HK-2 (cell line): ENCODE measurements around the gene TMOD1.

Experiments
- DNase-seq: peaks from one replicate; pipeline ENCODE4 v3.0.0-alpha.2; 2018; ENCODE audit not compliant: unreplicated experiment

Gene TMOD1

GRCh38 chr9:97547098-97547829, 45.8 kb downstream of the TMOD1 start:
- DNase-seq = no peak

DNA sequence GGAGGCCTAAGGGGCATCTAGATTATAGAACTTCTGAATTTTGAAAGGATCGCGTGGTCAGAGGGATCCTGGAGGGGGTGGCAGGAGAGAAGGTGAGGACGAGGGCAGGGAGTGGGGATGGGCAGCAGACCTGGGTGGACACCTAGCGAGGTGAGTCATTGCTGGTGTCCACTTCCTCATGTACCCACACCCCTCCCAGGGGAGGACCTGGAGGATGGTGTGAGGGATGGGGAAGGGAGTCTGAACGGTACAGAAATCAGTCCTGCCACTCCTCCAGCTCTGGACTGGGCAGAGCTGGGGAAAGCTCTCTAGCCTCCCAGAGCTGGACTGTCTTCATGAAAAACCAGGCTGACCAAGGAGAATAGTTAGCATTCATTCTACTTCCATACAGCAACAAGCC, 46.9 kb downstream of the TMOD1 start:
- no peak for DNase-seq

DNA sequence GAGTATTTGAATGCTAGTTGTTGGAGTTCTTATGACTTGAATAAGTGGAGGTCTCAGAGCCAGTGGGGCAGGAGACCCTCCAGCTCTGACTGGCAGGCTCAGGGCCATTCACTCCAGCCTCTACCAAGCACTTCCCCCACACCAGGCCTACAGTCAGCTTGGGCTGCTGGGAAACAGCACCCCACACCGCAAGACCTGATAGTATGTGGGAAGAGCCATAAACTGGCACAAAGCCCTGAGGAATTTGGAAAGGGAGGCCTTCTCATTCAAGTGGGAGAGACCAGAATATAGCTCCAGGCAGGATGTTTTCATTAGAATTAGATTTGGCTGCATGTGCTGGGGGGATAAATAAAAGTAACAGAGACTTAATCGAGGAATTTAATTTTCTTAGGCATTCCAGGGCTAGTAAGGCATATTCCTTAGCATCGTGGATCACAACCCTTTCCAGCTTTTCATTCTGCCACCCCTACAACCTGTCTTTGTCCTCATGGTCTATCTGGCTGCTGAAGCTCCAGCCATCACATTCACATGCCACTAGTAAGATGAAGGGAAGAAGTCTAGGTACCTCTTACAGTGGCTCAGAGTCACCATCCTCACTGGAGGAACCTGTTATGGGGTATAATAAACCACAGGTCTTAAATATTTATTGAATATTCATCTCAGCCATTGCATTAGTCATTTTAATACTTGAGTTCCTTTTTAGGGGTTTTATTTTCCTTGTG, 47.5 kb downstream of the TMOD1 start:
- no peak for DNase-seq

DNA sequence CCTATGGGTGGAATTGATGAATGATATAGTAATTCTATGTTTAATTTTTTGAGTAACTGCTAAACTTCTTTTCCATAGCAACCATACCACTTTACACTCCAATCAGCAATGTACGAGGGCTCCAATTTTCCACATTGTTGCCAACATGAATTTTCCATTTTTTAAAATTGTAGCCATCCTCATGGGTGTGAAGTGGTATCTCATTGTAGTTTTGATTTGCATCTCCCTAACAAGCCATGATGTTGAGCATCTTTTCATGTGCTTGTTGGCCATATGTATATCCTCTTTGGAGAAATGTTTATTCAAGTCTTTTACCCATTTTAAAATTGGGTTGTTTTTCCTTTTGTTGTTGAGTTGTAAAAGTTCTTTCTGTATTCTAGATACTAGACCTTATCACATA, 48.9 kb downstream of the TMOD1 start:
- no peak for DNase-seq

DNA sequence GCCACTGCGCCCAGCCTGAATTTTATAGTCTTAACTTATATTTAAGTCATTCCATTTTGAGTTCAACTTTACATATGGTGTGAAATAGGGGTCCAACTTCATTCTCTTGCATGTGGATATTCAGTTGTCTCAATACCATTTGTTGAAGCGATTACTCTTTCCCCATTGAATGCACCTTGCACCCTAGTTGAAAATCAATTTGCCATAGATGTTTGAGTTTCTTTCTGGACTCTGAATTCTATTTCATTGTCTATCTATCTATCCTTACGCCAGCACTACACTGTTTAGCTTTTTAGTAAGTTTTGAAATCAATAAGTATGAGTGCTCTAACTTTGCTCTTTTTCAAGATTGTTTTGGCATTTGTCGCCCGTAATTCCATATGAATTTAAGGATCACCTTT, 49.8 kb downstream of the TMOD1 start:
- DNase-seq = no peak

- DNase-seq = no peak
Observed at GRCh38 chr9:97553141-97553540, 51.7 kb downstream of the TMOD1 start.

- no peak for DNase-seq
Observed at GRCh38 chr9:97553841-97554240, 52.4 kb downstream of the TMOD1 start.

DNA sequence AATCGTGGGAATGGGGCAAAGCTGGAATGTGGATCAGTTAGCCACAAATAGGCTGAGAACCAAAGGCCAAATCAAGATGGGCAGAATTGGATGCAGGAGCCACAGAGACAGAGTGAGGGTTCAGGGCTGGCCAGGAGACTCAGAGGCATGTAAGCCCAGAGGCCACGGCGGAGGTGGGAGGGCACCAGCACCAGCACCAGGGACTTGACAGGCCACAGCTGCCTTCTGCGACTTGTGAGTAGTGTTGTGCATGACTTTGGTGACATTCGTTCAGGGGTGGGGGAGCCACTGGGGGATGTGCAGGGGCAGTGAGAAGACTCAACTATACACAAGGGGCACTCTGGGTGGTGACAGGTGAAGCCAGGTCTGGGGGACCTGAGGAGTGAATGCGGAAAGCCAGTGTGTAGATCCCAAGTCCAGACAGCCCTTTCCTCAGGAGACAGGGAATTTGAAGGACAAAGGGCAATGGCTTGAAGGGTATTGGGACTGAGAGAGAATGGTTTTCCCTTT, 53.2 kb downstream of the TMOD1 start:
- no peak for DNase-seq

GRCh38 chr9:97555164-97555563, 53.7 kb downstream of the TMOD1 start:
- DNase-seq = no peak

GRCh38 chr9:97556036-97556720, 54.7 kb downstream of the TMOD1 start:
- DNase-seq = no peak

DNA sequence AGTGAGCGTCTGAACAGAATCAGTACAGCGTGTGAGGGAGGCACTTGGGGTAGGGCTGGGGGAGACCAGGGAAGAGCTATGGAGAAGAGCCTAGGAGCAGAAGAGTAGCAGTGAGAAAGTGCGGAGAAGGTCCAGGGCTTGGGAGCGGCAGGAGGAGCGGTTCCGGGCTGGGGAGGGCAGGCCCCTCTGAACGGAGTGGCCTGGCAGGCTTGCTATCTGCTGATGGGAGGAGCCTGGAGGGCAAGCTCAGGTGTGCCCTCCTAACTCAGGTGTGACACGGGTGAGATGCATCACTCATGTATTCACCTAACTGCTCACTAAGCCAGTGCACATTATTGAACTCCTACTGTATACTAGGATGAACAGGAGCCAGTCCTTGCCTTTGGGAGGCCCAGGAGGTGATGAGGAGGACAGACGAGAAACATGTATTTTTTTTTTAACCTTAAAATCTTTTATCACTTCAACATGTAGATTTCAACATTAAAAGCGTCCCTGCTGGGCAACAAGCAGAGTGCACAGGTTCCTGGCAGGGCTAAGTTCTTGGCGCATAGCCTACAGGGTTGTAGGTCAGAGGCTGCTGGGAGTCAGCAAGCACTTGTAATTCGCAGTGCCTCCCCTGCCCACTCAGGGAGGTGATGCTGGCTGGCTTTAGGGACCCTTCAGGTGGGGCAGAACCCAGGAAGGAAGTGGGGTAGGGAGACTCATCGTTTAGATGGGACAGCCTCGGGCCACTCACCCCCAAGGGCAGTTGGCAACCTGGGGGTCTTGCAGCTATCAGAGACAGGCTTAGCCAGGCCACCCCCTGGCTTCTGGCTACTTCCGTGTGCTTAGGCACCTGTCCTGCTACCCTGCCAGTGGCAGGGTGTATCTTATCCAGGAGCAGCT, 55.5 kb downstream of the TMOD1 start:
- DNase-seq = no peak

DNA sequence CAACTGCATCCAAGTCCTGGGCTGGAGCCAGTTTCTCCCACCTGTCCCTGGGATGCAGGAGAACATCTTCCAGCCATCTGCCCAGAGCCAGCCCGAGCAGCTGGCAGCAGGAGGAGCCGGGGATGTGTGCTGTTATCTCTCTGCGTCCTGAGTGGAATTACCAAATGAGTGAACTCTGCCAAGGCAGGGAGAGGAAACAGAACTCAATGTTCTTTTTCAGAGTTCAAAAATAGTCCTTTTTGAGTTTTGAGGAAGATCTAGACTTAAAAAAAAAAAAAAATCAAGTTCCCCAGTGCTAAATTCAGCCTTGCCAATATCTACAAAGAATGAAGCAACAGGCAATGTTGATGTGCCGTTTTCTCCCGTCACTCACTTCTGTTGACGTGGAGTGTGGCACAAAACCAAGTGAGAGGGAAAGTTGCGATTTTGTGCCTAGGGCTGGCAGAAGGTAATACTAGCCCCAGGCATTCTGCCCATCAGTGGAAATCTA, 56.2 kb downstream of the TMOD1 start:
- no peak for DNase-seq

GRCh38 chr9:97558701-97559101, 57.2 kb downstream of the TMOD1 start:
- no peak for DNase-seq

DNA sequence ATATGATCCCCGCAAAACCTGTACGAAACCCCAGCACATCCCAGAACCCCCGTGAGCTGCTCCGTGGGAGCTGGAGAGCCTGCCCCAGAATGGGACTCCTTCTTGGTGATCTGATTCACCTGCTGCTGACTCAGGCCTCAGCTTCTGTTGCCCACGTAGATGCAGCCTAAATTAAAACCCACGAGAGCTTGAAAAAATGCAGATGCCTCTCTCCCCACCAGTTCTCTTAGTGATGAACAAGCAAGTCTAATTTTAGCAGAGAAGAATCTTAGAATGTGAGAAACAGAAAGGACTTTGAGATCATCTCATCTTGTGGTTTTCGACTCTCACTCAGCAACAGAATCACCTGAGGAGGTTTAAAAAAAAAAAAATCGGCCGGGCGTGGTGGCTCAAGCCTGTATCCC, 57.6 kb downstream of the TMOD1 start:
- DNase-seq = no peak

DNA sequence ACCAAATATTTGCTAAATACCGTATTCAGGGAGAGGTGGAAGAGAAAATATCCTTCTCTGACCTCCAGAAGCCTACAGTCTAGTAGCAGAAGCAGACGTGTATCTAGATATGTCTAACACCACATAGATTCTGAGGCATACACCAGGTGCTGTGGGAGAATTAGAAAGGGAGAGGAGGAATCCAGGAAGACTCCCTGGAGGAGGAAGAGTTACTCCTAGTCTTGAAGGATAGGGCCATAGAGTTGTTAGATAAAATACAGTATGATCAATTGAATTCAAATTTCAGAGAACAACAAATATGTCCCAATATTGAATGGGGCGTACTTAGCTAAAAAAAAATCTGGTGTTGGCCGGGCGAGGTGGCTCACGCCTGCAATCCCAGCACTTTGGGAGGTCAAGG, 58.7 kb downstream of the TMOD1 start:
- DNase-seq = no peak

DNA sequence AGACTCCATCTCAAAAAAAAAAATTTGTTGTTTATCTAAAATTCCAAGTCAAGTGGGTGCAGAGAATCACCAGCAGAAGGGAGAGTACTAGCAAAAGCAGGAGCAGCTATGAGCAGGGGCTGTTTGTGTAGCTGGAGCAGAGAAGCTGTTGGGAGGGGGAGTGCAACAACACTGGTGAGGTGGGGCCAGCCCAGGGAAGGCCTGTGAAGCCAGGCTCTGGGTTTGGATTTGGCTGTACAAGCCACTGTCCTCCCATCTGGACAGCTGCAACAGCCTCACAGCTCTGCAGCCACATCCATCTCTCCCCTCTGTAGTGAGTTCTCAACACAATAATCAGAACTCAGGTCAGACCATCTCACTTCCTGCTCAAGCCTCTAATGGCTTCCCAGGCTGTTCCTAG, 59.4 kb downstream of the TMOD1 start:
- no peak for DNase-seq

- no peak for DNase-seq
Observed at GRCh38 chr9:97561501-97561900, 60.0 kb downstream of the TMOD1 start.

DNA sequence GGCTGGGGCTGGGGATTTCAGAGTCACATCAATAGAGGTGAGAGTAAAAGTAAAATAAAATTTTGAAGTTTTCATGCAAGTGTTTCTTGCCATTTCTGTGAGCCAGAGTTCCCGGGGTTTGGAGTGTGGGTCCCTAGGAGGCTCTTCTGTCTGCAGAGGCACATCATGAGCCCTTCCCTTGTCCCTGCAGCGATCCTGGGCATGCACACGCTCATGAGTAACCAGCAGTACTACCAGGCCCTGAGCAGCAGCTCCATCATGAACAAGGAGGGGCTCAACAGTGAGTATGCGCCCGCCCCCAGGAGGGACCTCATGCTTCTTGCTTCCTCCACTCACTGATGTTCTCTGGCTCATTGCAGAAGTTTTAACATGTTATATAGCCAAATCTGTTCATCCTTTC, 61.1 kb downstream of the TMOD1 start:
- no peak for DNase-seq

GRCh38 chr9:97563458-97564135, 62.1 kb downstream of the TMOD1 start:
- no peak for DNase-seq

- no peak for DNase-seq
Observed at GRCh38 chr9:97564291-97565175, 63.1 kb downstream of the TMOD1 start.
